Tibial nerve (tissue), 3 donors: Measurements from ENCODE around the gene GPHA2.

Source experiments
- CTCF ChIP-seq, 5 experiments: fragments of 200-600 bp in 3 of 5; fragments of 450-650 bp in 2 of 5; sonication (generic) in 3 of 5; IDR thresholded peaks; one replicate each; pipeline ENCODE4 v1.5.1; 2016 to 2019; ENCODE audit warnings: antibody characterized with exemption in 5 of 5, mild to moderate bottlenecking in 3 of 5, moderate library complexity in 2 of 5
- POLR2A ChIP-seq, 2 donors: fragments of 450-650 bp; IDR thresholded peaks; one replicate each; pipeline ENCODE4 v1.6.1; 2017; ENCODE audit warnings: antibody characterized with exemption in 2 of 2, mild to moderate bottlenecking in 2 of 2, moderate library complexity in 2 of 2

- TF ChIP-seq CTCF (IDR thresholded peaks at IDR 0.05) (no peak), POLR2A (IDR thresholded peaks at IDR 0.05) (no peak)
These were observed 12.5 kb downstream of the GPHA2 start for GRCh38 chr11:64923151-64923661.
